Measurements from ENCODE around the gene CAMSAP2. TPM values are rescaled to one million over a fixed set of nuclear protein-coding genes. Genes with fewer than 3 reads are reported as not detected.

Gene CAMSAP2
- total RNA-seq, 2 donors from 2014 or later, result 22.1 to 22.2 TPM

GRCh38 chr1:200704986-200705500 is 33.6 kb upstream of the CAMSAP2 start:
- no peak for DNase-seq
- Mint-ChIP-seq H3K4me3 (no peak overlapping the region), H3K27me3 (ENCODE audit: insufficient read depth) (no peaks in the 10 kb centered on the region), H3K9me3 (no peaks in the 10 kb centered on the region), H3K36me3 (ENCODE audit: low read depth) (no peaks in the 10 kb centered on the region), H3K4me1 (peaks cover 6% of the 10 kb centered on the region), H3K27ac (no peak overlapping the region)
- Histone ChIP-seq H3K9ac (ENCODE audit: extremely low read depth, low read length, poor library complexity, severe bottlenecking) (no peak overlapping the region), H3K27me3 (ENCODE audit: control insufficient read depth, insufficient read depth, low read length, poor library complexity, severe bottlenecking) (no peaks in the 10 kb centered on the region), H3K4me3 (ENCODE audit: low read length) (no peak overlapping the region), H3K4me1 (ENCODE audit: control insufficient read depth, insufficient read depth, low read length) (no peaks in the 10 kb centered on the region), H3K9me3 (ENCODE audit: control insufficient read depth, low read length) (no peaks in the 10 kb centered on the region), H3K27ac (ENCODE audit: low read depth, low read length) (no peak overlapping the region), H3K36me3 (ENCODE audit: control insufficient read depth, insufficient read depth, low read length) (no peaks in the 10 kb centered on the region)
- 91 to 94% methylated on average over 2 to 3 of the region's 3 CpGs for whole genome bisulfite sequencing, 2 experiments (ENCODE audit: insufficient coverage in 1 of 2, insufficient read length in 1 of 2)
- no peak for TF ChIP-seq CTCF (conservative IDR thresholded peaks at IDR 0.05)

GRCh38 chr1:200706111-200706814 is 32.4 kb upstream of the CAMSAP2 start:
- Histone ChIP-seq H3K27ac (ENCODE audit: low read depth, low read length) (no peak overlapping the region), H3K4me3 (ENCODE audit: low read length) (no peak overlapping the region), H3K9ac (ENCODE audit: extremely low read depth, low read length, poor library complexity, severe bottlenecking) (no peak overlapping the region), H3K4me1 (ENCODE audit: control insufficient read depth, insufficient read depth, low read length) (no peaks in the 10 kb centered on the region), H3K27me3 (ENCODE audit: control insufficient read depth, insufficient read depth, low read length, poor library complexity, severe bottlenecking) (no peaks in the 10 kb centered on the region), H3K9me3 (ENCODE audit: control insufficient read depth, low read length) (no peaks in the 10 kb centered on the region), H3K36me3 (ENCODE audit: control insufficient read depth, insufficient read depth, low read length) (no peaks in the 10 kb centered on the region)
- 94 to 100% methylated on average over 3 to 4 of the region's 4 CpGs for WGBS, 2 experiments (ENCODE audit: insufficient coverage in 1 of 2, insufficient read length in 1 of 2)
- TF ChIP-seq CTCF (conservative IDR thresholded peaks at IDR 0.05), result no peak
- Mint-ChIP-seq H3K27me3 (ENCODE audit: insufficient read depth) (no peaks in the 10 kb centered on the region), H3K4me3 (no peak overlapping the region), H3K9me3 (no peaks in the 10 kb centered on the region), H3K36me3 (ENCODE audit: low read depth) (no peaks in the 10 kb centered on the region), H3K4me1 (peaks cover 1% of the 10 kb centered on the region), H3K27ac (no peak overlapping the region)
- DNase-seq, result no peak

- H3K27ac ChIP-seq (ENCODE audit: low read depth, low read length), result no peak overlapping the region
- no peaks in the 10 kb centered on the region for H3K9me3 Mint-ChIP-seq
- H3K27me3 Mint-ChIP-seq (ENCODE audit: insufficient read depth), result no peaks in the 10 kb centered on the region
- no peak for TF ChIP-seq CTCF (conservative IDR thresholded peaks at IDR 0.05)
- WGBS, 2 experiments (ENCODE audit: insufficient coverage in 1 of 2, insufficient read length in 1 of 2), result 81 to 89% methylated on average over 3 to 5 of the region's 5 CpGs
- H3K4me1 ChIP-seq (ENCODE audit: control insufficient read depth, insufficient read depth, low read length), result no peaks in the 10 kb centered on the region
- no peaks in the 10 kb centered on the region for H3K9me3 ChIP-seq (ENCODE audit: control insufficient read depth, low read length)
- no peak overlapping the region for H3K4me3 ChIP-seq (ENCODE audit: low read length)
- H3K36me3 Mint-ChIP-seq (ENCODE audit: low read depth), result no peaks in the 10 kb centered on the region
- peaks cover 1% of the 10 kb centered on the region for H3K4me1 Mint-ChIP-seq
- no peak for DNase-seq
- no peak overlapping the region for H3K9ac ChIP-seq (ENCODE audit: extremely low read depth, low read length, poor library complexity, severe bottlenecking)
- no peak overlapping the region for H3K27ac Mint-ChIP-seq
- no peaks in the 10 kb centered on the region for H3K36me3 ChIP-seq (ENCODE audit: control insufficient read depth, insufficient read depth, low read length)
- no peaks in the 10 kb centered on the region for H3K27me3 ChIP-seq (ENCODE audit: control insufficient read depth, insufficient read depth, low read length, poor library complexity, severe bottlenecking)
- H3K4me3 Mint-ChIP-seq, result no peak overlapping the region
These were observed 31.6 kb upstream of the CAMSAP2 start for GRCh38 chr1:200707116-200707515.
